HG03575 (cell line): ENCODE data around the gene CD300A.

Source experiments
- ATAC-seq: cut with Tn5 transposase; IDR thresholded peaks from one replicate; pipeline ENCODE4 v1.9.1; 2021; ENCODE audit not compliant: unreplicated experiment, insufficient number of reproducible peaks, low FRiP score; ENCODE audit errors: extremely low read depth

The CD300A gene

GRCh38 chr17:74528491-74529199, 62.2 kb downstream of the CD300A start:
- ATAC-seq = peak; percentile 87

- no peak for ATAC-seq
Measured at GRCh38 chr17:74529243-74529642, 62.8 kb downstream of the CD300A start.

- no peak for ATAC-seq
Measured at GRCh38 chr17:74530831-74531150, 64.4 kb downstream of the CD300A start.

- ATAC-seq = no peak
Measured at GRCh38 chr17:74531231-74531761, 64.9 kb downstream of the CD300A start, which contains the start of gene CD300LB. Gene CD300LB, minus strand, starts transcription at chr17:74531475. Its CDS starts 125 bp downstream, at chr17:74531350.

GRCh38 chr17:74532115-74532514, 65.7 kb downstream of the CD300A start:
- no peak for ATAC-seq
